ENCODE results near the gene NADK2.

DNA sequence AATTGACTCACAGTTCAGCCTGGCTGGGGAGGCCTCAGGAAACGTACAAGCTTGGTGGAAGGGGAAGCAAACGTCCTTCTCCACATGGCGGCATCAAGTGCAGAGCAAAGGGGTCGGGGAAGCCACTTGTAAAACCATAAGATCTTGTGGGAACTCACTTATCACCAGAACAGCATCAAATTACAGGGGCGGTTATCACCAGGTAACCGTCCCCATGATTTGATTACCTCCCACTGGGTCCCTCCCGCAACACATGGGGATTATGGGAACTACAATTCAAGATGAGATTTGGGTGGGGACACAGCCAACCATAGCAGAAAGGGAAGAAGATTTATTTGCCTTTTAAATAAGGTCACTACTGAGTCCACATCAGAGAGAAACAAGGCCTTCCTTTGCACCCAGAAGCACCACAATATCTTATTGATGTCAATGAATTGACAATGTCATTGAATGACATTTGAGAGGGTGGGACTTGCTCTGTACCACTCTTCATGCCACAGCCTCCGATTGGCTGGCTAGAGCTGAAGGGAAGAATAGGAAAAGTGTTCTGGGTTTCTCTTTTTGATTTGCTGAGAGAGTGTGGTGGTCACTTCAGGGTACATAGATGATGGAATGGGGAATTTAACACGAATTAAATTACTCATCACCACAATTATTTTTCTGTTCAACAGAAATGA, 78.8 kb downstream of the NADK2 start:
- TF ChIP-seq GATA2 (IDR thresholded peaks at IDR 0.05; ENCODE audit: low read depth, low read length) (no peak), GATA3 (IDR thresholded peaks at IDR 0.05; ENCODE audit: low read depth, low read length) (no peak)
